A172 (cell line): ENCODE measurements around the gene MSH6. TPM values are rescaled to one million over a fixed set of nuclear protein-coding genes. Genes with fewer than 3 reads are reported as not detected.
"Not testable (repeated sequence)": the region's sequence is repeated elsewhere in the genome, so short reads cannot be mapped to it uniquely, and the experiment has no call there.

Source experiments
- DNase-seq: peaks from one replicate; pipeline ENCODE4 v3.0.0-alpha.2; 2015; ENCODE audit warnings: low spot score
- total RNA-seq: library from RNA; depleted of rRNA; stranded (reverse); fragments of >200 nt; shearing (Covaris generic); gene quantifications from 2 replicates; pipeline ENCODE4 v1.2.3, GENCODE V29; 2014; rRNA removed

The MSH6 gene
- total RNA-seq, 1 experiment from 2014 or later = 112 TPM

- DNase-seq = no peak
Measured at GRCh38 chr2:47838686-47839085, 55.7 kb downstream of the MSH6 start.

DNA sequence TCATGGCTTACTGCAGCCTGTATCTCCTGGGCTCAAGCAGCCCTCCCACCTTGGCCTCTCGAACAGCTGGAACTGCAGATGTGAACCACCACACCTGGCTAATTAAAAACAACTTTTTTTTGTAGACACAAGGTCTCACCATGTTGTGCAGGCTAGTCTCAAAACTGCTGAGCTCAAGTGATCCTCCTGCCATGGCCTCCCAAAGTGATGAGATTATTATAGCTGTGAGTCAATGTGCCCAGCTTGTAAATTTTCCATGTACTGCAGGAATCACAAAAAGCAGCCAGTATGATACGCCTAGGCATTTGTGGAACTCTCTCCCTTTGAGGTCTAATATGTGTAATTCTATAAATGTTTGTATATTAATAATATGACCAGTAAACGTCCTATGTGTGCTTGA lies 59.9 kb downstream of the MSH6 start:
- DNase-seq = no peak

GRCh38 chr2:47843407-47843806 lies 60.5 kb downstream of the MSH6 start:
- no peak for DNase-seq

- DNase-seq = no peak
Measured at GRCh38 chr2:47844162-47844561, 61.2 kb downstream of the MSH6 start.

DNA sequence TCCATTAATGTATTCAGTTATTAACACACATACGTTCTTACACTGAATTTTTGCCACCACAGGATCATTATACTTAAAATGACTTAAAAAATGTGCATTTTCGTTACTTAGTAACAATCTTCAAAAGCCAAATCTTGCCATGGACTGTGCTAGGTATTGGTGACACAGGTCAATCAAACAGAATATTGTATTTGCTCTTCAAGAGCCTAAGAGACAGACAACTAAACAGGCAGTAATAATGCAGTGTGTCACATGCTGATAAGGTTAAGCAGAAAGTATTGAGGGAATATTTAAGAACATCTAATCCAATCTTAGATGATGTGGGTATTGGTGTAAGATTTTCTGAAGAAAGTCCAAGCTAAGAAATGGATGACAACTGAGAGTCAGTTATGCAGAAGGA lies 66.4 kb downstream of the MSH6 start:
- DNase-seq = no peak

DNA sequence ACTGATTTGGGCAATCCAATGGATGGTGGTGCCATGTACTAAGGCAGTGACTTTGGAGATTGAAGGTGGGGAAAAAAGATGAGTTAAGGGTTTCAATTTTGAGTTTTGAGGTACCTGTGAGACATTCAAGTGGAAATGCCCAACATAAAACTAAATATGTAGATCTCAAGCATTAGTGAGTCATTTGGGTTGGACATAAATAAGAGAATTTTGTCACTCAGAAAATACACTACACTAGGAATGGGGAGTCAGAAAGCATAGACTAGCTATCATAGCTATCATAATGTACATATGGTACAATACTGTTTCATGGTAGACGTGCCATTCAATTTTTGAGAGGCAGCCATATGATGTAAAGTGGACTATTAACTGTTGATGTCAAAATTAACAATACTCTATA lies 67.3 kb downstream of the MSH6 start:
- DNase-seq = no peak

DNA sequence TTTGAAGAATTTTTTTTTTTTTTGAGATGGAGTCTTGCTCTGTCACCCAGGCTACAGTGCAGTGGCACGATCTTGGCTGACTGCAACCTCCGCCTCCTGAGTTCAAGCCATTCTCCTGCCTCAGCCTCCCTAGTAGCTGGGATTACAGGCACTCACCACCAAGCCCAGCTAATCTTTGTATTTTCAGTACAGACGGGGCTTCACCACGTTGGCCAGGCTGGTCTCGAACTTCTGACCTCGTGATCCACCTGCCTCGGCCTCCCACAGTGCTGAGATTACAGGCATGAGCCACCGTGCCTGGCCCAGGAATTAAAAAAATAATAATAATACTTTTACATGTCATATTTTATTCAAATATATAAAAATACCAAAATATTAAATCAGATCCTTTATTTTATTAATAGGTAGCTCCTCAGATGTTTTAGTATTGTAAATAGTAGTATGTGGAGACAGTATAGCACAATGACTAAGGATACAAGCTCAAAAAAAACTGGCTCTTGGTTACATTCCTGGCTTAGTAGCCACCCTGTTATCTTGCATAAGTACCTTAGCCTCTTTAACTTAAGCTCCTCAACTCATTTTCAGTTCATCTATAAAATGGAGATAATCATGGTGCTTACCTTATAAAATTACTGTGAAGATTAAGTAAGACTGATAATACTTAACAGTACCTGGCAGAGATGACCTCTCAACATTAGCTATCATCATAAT lies 70.3 kb downstream of the MSH6 start:
- DNase-seq = not testable (repeated sequence)

Other genes with a start within 250 kb of the MSH6 start
- gene KCNK12, start 212.2 kb upstream of the MSH6 start, total RNA-seq = not detected in 2 replicates
- 19.9 and 23.6 TPM in 2 replicates for gene FBXO11, start 123.4 kb downstream of the MSH6 start, total RNA-seq